Ectodermal cell (in vitro differentiated cells): ENCODE results near the gene MYADM.
A peak's percentile ranks its signal among the peaks of the same experiment; 100 is the strongest.
"Not testable (repeated sequence)": the region's sequence is repeated elsewhere in the genome, so short reads cannot be mapped to it uniquely, and the experiment has no call there.

Experiments used
- H3K27ac ChIP-seq: 2 replicates; pipeline ENCODE4 v1.7.0; 2013; ENCODE audit warnings: mild to moderate bottlenecking, low read depth, low read length; ENCODE audit not compliant: insufficient read depth, poor library complexity, severe bottlenecking
- H3K27me3 ChIP-seq: 2 replicates; pipeline ENCODE4 v1.7.0; 2013; ENCODE audit warnings: mild to moderate bottlenecking, low read length; ENCODE audit not compliant: insufficient read depth, control insufficient read depth, poor library complexity, severe bottlenecking
- H3K36me3 ChIP-seq: one replicate; pipeline ENCODE4 v1.7.0; 2013; ENCODE audit warnings: low read length; ENCODE audit not compliant: control insufficient read depth, insufficient read depth
- H3K4me1 ChIP-seq: one replicate; pipeline ENCODE4 v1.7.0; 2013; ENCODE audit warnings: low read length; ENCODE audit not compliant: control insufficient read depth, insufficient read depth
- H3K4me3 ChIP-seq: 2 replicates; pipeline ENCODE4 v1.7.0; 2013; ENCODE audit warnings: low read depth, low read length, control low read depth; ENCODE audit not compliant: insufficient read depth
- H3K9me3 ChIP-seq: 2 replicates; pipeline ENCODE4 v1.7.0; 2013; ENCODE audit warnings: mild to moderate bottlenecking, low read length, moderate library complexity; ENCODE audit not compliant: control insufficient read depth
- whole genome bisulfite sequencing, 2 experiments: methylation state at CpG; one replicate each; pipeline ENCODE4 v1.1.7; 2013; ENCODE audit warnings: missing lambda C conversion rate in 2 of 2; 5-methylcytosine and 5-hydroxymethylcytosine counted together

The MYADM gene

GRCh38 chr19:53868091-53868891 lies 608 bp downstream of the MYADM start:
- 0 to 1% methylated on average over 34 of the region's 37 CpGs for WGBS, 2 experiments
- Histone ChIP-seq H3K27ac (peak overlapping the region; percentile 84), H3K27me3 (no peaks in the 10 kb centered on the region), H3K4me3 (peak overlapping the region; percentile 75), H3K36me3 (peaks cover 5% of the 10 kb centered on the region), H3K4me1 (peaks cover 8% of the 10 kb centered on the region), H3K9me3 (no peaks in the 10 kb centered on the region)

DNA sequence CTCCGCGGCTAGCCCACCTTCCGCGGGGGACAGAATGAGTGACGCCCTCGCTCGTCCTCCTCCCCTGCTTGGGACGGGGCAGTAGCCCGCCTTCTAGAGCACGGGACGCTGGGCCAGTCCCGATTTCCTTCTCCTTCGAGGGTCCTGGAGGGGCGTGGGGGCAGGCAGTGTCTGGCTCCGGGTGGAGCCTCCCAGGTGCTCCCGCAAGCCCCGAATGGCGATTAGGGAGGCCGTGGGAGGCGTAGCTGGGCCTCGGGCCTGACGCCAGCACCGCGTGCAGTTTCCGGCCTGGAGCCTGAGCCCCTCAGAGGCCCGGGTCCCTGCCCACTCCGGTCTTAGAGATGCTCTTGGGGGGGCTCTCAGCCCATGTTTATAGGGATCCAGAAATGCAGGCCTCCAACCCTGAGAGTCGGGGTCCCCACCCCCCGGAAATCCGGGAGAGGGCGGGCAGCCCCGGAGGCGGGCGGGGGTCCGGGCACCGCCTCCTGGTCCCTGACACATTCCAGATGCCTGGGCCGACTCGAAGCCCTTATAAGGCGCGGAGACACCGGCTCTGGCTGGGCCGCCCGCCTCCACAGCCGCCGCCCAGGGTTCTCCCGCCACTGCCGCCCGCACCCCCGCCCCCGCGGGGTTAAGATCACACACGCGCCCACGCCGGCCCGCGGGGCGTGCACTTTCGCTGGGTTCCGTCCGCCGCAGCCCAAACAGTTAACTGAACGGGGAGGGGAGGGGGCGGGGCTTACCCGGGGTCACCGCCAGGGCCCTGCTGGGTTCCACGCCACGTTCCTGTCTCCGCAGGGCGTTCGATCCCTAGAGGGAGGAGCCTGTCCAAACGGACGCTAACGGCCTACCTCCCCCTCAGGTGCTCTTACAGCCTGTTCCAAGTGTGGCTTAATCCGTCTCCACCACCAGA lies 1.5 kb downstream of the MYADM start:
- peaks cover 8% of the 10 kb centered on the region for H3K4me1 ChIP-seq
- H3K9me3 ChIP-seq = no peaks in the 10 kb centered on the region
- peak overlapping the region; percentile 84 for H3K27ac ChIP-seq
- H3K36me3 ChIP-seq = peaks cover 12% of the 10 kb centered on the region
- no peaks in the 10 kb centered on the region for H3K27me3 ChIP-seq
- peak overlapping the region; percentile 75 for H3K4me3 ChIP-seq
- WGBS, 2 experiments = 0% methylated on average over 75 of the region's 75 CpGs

- not testable (repeated sequence) for H3K9me3 ChIP-seq, H3K4me1 ChIP-seq, H3K27me3 ChIP-seq
- Histone ChIP-seq H3K4me3 (peak overlapping the region; percentile 75), H3K36me3 (peaks cover 12% of the 10 kb centered on the region), H3K27ac (peak overlapping the region; percentile 84)
- WGBS, 2 experiments = 12 to 14% methylated on average over 20 to 24 of the region's 24 CpGs
These were observed 2.3 kb downstream of the MYADM start for GRCh38 chr19:53869805-53870484.

DNA sequence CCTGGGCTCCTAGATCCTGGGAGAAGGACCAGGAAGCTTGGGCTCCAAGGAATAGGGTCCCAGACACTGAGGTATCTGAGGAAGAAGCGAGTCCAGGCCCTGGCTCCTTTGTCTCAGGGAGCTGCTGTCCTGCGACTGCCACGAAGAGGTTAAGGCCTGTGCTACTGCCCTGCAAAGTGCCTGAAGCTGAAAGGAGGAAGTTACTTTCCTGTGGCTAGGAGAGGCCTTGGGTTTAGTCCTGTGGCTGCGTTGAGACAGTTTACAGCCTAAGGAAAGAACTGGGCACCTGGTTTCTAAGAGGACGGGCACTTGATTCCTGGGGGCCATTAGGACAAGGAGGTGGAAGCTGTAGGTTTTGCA lies 2.8 kb downstream of the MYADM start:
- WGBS, 2 experiments = 67 to 69% methylated on average over 5 of the region's 5 CpGs
- no peaks in the 10 kb centered on the region for H3K27me3 ChIP-seq
- no peaks in the 10 kb centered on the region for H3K9me3 ChIP-seq
- H3K27ac ChIP-seq = peak overlapping the region; percentile 63
- peak overlapping the region; percentile 75 for H3K4me3 ChIP-seq
- peaks cover 12% of the 10 kb centered on the region for H3K36me3 ChIP-seq
- H3K4me1 ChIP-seq = peaks cover 8% of the 10 kb centered on the region

DNA sequence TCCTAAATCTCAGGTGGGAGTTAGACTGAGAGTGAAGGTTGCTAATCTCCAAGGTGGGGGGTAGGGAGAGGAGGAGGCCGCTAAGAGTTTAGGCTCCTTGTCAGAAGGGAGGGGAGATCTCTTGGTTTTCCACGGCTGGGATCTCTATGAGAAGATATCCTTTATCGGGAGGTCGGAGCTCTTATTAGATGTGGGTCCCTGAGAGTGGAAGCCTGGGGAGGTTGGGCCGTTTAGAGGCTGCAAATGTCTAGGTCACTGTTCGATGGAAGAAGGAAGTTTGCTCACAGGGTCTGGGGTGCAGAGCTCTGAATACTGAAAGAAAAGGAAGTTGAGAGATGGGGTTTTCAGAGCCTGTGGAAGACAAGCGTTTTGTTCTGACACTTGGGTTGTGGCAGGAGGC lies 3.8 kb downstream of the MYADM start:
- peaks cover 8% of the 10 kb centered on the region for H3K4me1 ChIP-seq
- H3K36me3 ChIP-seq = peaks cover 12% of the 10 kb centered on the region
- H3K27ac ChIP-seq = no peak overlapping the region
- no peaks in the 10 kb centered on the region for H3K27me3 ChIP-seq
- 89 to 94% methylated on average over 7 of the region's 7 CpGs for WGBS, 2 experiments
- no peak overlapping the region for H3K4me3 ChIP-seq
- H3K9me3 ChIP-seq = no peaks in the 10 kb centered on the region

- Histone ChIP-seq H3K4me3 (no peak overlapping the region), H3K27me3 (no peaks in the 10 kb centered on the region), H3K36me3 (peaks cover 12% of the 10 kb centered on the region), H3K9me3 (no peaks in the 10 kb centered on the region), H3K4me1 (peaks cover 4% of the 10 kb centered on the region), H3K27ac (no peak overlapping the region)
- 89 to 93% methylated on average over 6 of the region's 6 CpGs for WGBS, 2 experiments
These were observed 5.1 kb downstream of the MYADM start for GRCh38 chr19:53872762-53873161.

GRCh38 chr19:53873773-53874605 lies 6.3 kb downstream of the MYADM start:
- no peak overlapping the region for H3K4me3 ChIP-seq
- H3K4me1 ChIP-seq = peaks cover 4% of the 10 kb centered on the region
- H3K27me3 ChIP-seq = no peaks in the 10 kb centered on the region
- 95 to 96% methylated on average over 51 of the region's 51 CpGs for WGBS, 2 experiments
- peaks cover 12% of the 10 kb centered on the region for H3K36me3 ChIP-seq
- no peaks in the 10 kb centered on the region for H3K9me3 ChIP-seq
- no peak overlapping the region for H3K27ac ChIP-seq

- 89 to 95% methylated on average over 6 of the region's 6 CpGs for WGBS, 2 experiments
- peaks cover 12% of the 10 kb centered on the region for H3K36me3 ChIP-seq
- no peak overlapping the region for H3K27ac ChIP-seq
- no peaks in the 10 kb centered on the region for H3K27me3 ChIP-seq
- no peak overlapping the region for H3K4me3 ChIP-seq
- no peaks in the 10 kb centered on the region for H3K9me3 ChIP-seq
- H3K4me1 ChIP-seq = peaks cover 4% of the 10 kb centered on the region
These were observed 6.9 kb downstream of the MYADM start for GRCh38 chr19:53874606-53874990.

- no peak overlapping the region for H3K27ac ChIP-seq
- peaks cover 7% of the 10 kb centered on the region for H3K4me1 ChIP-seq
- H3K27me3 ChIP-seq = peaks cover 3% of the 10 kb centered on the region
- no peak overlapping the region for H3K4me3 ChIP-seq
- peaks cover 10% of the 10 kb centered on the region for H3K36me3 ChIP-seq
- no peaks in the 10 kb centered on the region for H3K9me3 ChIP-seq
- 94 to 96% methylated on average over 14 to 15 of the region's 17 CpGs for WGBS, 2 experiments
These were observed 8.1 kb downstream of the MYADM start for GRCh38 chr19:53875602-53876325.
